Liver (tissue), 3 donors: ENCODE data around the gene DHRS9.

ENCODE experiments used
- CTCF ChIP-seq: fragments of 150-350 bp; IDR thresholded peaks from 2 replicates; pipeline ENCODE4 v1.5.1; 2017; ENCODE audit warnings: improper control_type of control experiment, low read depth, low read length; ENCODE audit not compliant: missing input control
- EGR1 ChIP-seq, 2 donors: IDR thresholded peaks; 2 replicates each; pipeline ENCODE4 v1.6.1; 2016 to 2018; ENCODE audit warnings: antibody characterized with exemption in 2 of 2, low read depth in 2 of 2
- GABPA ChIP-seq, 2 donors: IDR thresholded peaks in 1 of 2; conservative IDR thresholded peaks in 1 of 2; 2 replicates each; pipeline ENCODE4 v1.6.1; 2016; ENCODE audit warnings: antibody characterized with exemption in 2 of 2, mild to moderate bottlenecking in 1 of 2, moderate library complexity in 1 of 2
- JUND ChIP-seq, 2 donors: IDR thresholded peaks; 2 replicates each; pipeline ENCODE4 v1.6.1; 2016; ENCODE audit warnings: antibody characterized with exemption in 2 of 2
- REST ChIP-seq: IDR thresholded peaks from 2 replicates; pipeline ENCODE4 v1.6.1; 2016; ENCODE audit warnings: antibody characterized with exemption, mild to moderate bottlenecking
- RXRA ChIP-seq, 2 donors: IDR thresholded peaks; 2 replicates each; pipeline ENCODE4 v1.6.1; 2017 to 2018; ENCODE audit warnings: antibody characterized with exemption in 2 of 2, mild to moderate bottlenecking in 1 of 2
- YY1 ChIP-seq: IDR thresholded peaks from 2 replicates; pipeline ENCODE4 v1.6.1; 2016; ENCODE audit warnings: antibody characterized with exemption, mild to moderate bottlenecking
- ZBTB33 ChIP-seq: IDR thresholded peaks from 2 replicates; pipeline ENCODE4 v1.6.1; 2016; ENCODE audit warnings: antibody characterized with exemption
- donor health status: healthy.
- donor health status: healthy.

GRCh38 chr2:169091256-169091655, 21.9 kb downstream of the DHRS9 start:
- TF ChIP-seq GABPA (IDR thresholded peaks at IDR 0.05 in 1 of 2, conservative IDR thresholded peaks at IDR 0.05 in 1 of 2): no peak
- no peak for TF ChIP-seq ZBTB33
- TF ChIP-seq CTCF: no peak
- TF ChIP-seq JUND (IDR thresholded peaks at IDR 0.05): no peak
- TF ChIP-seq EGR1 (IDR thresholded peaks at IDR 0.05; ENCODE audit: low read depth in 2 of 2): no peak
- no peak for TF ChIP-seq REST
- no peak for TF ChIP-seq YY1
- no peak for TF ChIP-seq RXRA (IDR thresholded peaks at IDR 0.05)
